Measurements from ENCODE around the gene VPS16.

DNA sequence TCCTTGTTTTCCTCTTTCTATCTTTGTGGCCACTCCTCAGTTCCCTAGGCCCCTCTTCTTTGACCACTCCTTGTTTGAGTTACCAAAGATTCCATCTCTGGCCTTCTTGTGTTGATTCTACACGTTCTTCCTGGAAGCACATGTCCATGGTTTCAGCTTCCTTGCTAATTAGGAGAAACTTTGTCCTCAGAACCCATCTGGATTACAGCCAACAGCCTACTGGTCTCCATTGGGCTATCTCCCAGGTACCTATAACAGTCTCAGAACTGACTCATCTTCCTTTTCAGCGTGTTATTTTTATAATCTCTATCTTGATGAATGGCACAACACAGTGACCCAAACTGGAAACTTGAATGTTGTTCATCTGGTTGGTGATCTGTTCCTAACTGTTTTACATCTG lies 50.2 kb downstream of the VPS16 start:
- TF ChIP-seq POLR2AphosphoS5 (IDR thresholded peaks at IDR 0.05) (no peak), POLR2A (IDR thresholded peaks at IDR 0.05) (no peak), EP300 (IDR thresholded peaks at IDR 0.05) (no peak)
- TF ChIP-seq, protein P1, sequence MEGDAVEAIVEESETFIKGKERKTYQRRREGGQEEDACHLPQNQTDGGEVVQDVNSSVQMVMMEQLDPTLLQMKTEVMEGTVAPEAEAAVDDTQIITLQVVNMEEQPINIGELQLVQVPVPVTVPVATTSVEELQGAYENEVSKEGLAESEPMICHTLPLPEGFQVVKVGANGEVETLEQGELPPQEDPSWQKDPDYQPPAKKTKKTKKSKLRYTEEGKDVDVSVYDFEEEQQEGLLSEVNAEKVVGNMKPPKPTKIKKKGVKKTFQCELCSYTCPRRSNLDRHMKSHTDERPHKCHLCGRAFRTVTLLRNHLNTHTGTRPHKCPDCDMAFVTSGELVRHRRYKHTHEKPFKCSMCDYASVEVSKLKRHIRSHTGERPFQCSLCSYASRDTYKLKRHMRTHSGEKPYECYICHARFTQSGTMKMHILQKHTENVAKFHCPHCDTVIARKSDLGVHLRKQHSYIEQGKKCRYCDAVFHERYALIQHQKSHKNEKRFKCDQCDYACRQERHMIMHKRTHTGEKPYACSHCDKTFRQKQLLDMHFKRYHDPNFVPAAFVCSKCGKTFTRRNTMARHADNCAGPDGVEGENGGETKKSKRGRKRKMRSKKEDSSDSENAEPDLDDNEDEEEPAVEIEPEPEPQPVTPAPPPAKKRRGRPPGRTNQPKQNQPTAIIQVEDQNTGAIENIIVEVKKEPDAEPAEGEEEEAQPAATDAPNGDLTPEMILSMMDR (IDR thresholded peaks at IDR 0.05): no peak

Data from stomach (tissue), 4 donors.